ENCODE data around the gene IRAK2. TPM values are rescaled to one million over a fixed set of nuclear protein-coding genes. Genes with fewer than 3 reads are reported as not detected.

Gene IRAK2
- total RNA-seq, 4 donors from 2014 or later = 7.0 to 15.0 (median 11.4) TPM

DNA sequence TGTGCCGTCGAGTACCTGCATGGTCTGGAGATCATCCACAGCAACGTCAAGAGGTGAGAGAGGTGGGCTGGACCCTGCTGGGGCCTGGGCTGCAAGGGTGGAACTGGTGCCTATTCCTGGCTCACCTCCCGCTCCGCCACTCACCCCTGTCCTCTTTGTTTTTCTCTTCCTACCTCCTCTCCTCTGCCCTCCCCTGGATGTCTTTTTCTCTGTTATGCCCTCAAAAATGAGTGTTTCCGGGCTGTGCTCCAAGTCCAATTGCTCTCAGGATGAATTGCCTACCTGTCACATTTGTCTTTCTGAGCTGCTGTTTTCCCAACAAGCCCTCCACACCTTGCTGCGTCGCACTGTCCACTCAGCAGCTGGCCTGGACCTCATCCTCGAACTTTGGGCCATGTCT is 55.0 kb downstream of the IRAK2 start:
- intact Hi-C loops (cut with DNase I; ENCODE audit: low total_unique reads) = loop anchor here (10.0 kb wide), 1 partner anchor 75 kb away; the partner anchor contains the start of gene VHL
- 83 to 87% methylated on average over 9 of the region's 9 CpGs for WGBS, 2 donors

DNA sequence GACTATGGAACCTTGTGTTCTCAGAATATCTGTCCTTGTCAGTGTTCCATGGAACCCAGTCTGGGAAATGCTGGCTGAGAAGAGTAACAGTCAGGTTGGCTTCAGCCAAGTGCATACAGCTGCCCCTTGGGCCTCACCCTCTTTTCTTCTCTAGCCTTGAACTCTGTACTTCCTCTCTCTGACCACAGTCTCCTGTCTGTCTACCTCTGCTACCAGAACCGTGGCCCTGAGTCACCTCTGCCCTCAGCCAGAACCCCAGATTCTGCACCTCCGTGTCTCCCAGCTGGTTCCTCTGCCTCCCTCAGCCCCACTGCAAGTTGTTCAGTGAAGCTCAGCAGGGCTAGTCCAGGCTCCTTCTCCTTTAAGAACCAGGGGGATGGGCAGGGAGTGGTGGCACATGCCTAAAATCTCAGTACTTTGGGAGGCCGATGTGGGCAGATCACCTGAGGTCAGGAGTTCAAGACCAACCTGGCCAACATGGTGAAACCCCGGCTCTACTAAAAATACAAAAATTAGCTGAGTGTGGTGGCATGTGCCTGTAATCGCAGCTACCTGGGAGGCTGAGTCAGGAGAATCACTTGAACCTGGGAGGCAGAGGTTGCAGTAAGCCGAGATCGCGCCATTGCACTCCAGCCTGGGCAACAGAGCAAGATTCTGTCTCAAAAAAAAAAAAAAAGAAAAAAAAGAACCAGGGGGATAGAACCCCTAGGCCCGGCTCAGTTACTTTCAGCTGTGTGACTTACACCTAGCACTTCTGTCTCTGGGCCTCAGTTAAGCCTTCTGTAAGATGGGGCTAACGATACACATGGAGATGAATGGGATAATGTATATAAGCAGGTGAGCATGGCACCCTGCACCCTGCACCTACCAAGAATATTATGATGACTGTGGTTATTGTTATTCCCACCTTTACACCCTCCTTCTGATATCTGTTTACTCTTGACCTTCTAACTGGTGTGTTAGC is 59.2 kb downstream of the IRAK2 start:
- no peak for DNase-seq (ENCODE audit: low spot score in 2 of 2)
- no peak for TF ChIP-seq POLR2A (IDR thresholded peaks at IDR 0.05)
- TF ChIP-seq, protein P1, sequence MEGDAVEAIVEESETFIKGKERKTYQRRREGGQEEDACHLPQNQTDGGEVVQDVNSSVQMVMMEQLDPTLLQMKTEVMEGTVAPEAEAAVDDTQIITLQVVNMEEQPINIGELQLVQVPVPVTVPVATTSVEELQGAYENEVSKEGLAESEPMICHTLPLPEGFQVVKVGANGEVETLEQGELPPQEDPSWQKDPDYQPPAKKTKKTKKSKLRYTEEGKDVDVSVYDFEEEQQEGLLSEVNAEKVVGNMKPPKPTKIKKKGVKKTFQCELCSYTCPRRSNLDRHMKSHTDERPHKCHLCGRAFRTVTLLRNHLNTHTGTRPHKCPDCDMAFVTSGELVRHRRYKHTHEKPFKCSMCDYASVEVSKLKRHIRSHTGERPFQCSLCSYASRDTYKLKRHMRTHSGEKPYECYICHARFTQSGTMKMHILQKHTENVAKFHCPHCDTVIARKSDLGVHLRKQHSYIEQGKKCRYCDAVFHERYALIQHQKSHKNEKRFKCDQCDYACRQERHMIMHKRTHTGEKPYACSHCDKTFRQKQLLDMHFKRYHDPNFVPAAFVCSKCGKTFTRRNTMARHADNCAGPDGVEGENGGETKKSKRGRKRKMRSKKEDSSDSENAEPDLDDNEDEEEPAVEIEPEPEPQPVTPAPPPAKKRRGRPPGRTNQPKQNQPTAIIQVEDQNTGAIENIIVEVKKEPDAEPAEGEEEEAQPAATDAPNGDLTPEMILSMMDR (IDR thresholded peaks at IDR 0.05) = peak in 1 of 3 donors; percentile 40

More for the DNA sequence above, 55.0 kb downstream of the IRAK2 start:
- no peak for DNase-seq (ENCODE audit: low spot score in 2 of 2)
- H3K4me3 ChIP-seq (ENCODE audit: low read depth, poor library complexity, severe bottlenecking) = no peak overlapping the region
- no peak for TF ChIP-seq POLR2A (IDR thresholded peaks at IDR 0.05)
- TF ChIP-seq, protein P1 (IDR thresholded peaks at IDR 0.05) = no peak

DNA sequence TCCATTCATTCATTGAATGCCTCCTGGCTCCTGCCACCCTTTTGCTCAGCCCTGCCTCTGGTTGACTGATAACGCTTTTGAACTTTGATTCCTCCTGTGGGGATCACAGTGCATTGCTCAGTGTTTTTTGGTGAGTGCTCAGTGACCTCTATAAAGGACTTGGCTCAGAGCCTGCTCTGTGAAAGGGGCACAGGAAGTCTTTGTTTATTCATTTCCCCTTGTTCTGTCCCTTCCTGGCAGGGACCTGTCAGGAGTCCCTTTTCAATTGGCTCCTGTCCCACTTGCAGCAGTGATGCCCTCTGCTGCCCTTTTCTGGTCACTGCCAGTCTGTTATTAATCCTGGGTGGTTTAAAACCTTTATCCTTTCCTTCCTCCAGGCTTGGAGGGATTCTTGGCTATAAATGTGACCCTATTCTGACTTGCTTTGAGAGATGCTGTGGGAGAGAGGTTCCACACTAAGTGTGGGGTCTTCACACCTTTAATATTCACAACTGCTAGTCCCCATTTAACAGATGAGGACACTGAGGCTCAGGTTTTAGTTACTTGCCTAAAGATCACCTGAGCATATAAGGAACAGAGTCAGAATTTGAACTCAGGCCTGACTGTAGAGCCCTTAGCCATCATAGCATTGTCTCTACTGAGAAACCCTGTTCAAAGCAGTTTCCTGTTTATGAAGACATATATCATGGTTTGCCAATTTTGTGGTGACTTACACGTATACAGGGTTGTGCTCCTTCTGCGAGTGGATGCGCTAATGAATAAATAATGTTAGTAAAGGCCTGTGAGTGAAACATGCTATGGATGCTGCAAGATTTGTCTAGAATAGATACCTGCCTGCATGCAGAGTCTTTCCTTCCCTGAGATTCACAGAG is 60.3 kb downstream of the IRAK2 start:
- intact Hi-C loops (cut with DNase I; ENCODE audit: low total_unique reads) = no loop called here
- H3K4me3 ChIP-seq (ENCODE audit: low read depth, poor library complexity, severe bottlenecking) = no peak overlapping the region
- DNase-seq (ENCODE audit: low spot score in 2 of 2) = peak; percentile 64 to 92
- WGBS, 2 donors = 47 to 64% methylated on average over 4 of the region's 4 CpGs
- TF ChIP-seq, protein P1 (IDR thresholded peaks at IDR 0.05) = peak in 1 of 3 donors; percentile 57
- no peak for TF ChIP-seq POLR2A (IDR thresholded peaks at IDR 0.05)

More for the DNA sequence above, 59.2 kb downstream of the IRAK2 start:
- no peak overlapping the region for H3K4me3 ChIP-seq (ENCODE audit: low read depth, poor library complexity, severe bottlenecking)
- 73 to 85% methylated on average over 10 of the region's 10 CpGs for WGBS, 2 donors
- intact Hi-C loops (cut with DNase I; ENCODE audit: low total_unique reads) = no loop called here

DNA sequence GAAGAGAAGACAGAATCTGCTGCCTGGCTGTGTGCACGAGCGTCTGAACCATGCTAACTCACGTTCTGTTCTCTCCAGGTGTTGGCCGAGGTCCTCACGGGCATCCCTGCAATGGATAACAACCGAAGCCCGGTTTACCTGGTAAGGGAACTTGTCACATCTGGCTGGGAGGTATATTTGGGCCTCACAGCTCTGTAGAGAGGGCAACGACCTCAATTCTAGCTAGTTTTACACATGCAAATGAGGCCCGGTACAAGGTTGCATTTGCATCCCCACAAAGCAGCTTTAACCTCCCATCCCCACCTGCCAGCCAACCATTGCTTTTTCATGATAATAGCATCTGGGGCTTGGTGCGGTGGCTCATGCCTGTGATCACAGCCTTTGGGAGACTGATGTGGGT is 61.6 kb downstream of the IRAK2 start:
- no peak overlapping the region for H3K4me3 ChIP-seq (ENCODE audit: low read depth, poor library complexity, severe bottlenecking)
- DNase-seq (ENCODE audit: low spot score in 2 of 2) = no peak
- 69 to 82% methylated on average over 10 of the region's 10 CpGs for WGBS, 2 donors
- no peak for TF ChIP-seq POLR2A (IDR thresholded peaks at IDR 0.05)
- TF ChIP-seq, protein P1 (IDR thresholded peaks at IDR 0.05) = no peak
- intact Hi-C loops (cut with DNase I; ENCODE audit: low total_unique reads) = no loop called here

DNA sequence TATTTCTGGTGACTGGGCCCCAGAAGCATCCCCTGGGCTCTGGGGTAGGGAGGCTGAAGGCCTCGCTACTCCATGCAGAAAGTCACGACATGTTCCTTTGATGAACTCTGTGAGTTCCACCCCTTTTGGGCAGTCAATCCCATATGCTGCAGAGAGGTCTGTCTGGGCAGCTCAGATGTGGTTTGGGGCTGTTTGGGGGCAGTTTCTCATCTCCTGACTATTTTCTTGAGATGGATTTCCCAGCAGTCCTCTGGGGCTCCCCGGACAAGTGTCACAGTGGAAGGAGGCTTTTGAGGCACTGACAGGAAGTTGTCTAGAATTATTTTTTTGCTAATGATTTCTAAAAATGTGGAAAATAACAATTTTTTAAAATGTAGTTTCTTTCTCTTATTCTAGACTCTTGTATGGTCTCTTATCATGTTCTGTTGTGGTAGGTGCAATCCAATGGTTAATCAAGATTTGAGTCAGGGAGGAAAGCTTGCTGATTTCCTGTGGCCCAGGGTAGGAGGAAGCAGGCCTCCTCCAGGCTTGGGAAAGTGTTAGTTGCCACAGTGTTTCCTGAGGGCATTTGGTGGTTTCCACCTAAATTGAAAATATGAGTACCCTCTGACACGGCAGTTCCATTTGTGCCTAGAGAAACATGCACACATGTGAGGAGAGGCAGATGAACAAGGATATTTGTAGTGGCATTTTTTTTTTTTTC is 63.7 kb downstream of the IRAK2 start:
- no peak overlapping the region for H3K4me3 ChIP-seq (ENCODE audit: low read depth, poor library complexity, severe bottlenecking)
- 78 to 80% methylated on average over 4 of the region's 4 CpGs for whole genome bisulfite sequencing, 2 donors
- no peak for DNase-seq (ENCODE audit: low spot score in 2 of 2)
- TF ChIP-seq POLR2A (IDR thresholded peaks at IDR 0.05) = no peak
- TF ChIP-seq, protein P1 (IDR thresholded peaks at IDR 0.05) = no peak
- intact Hi-C loops (cut with DNase I; ENCODE audit: low total_unique reads) = no loop called here

Measured in lower leg skin (tissue), 4 donors.